Activated CD8-positive, alpha-beta T cell treated with anti-CD3 and anti-CD28 coated beads for 36 hours (primary cell): ENCODE measurements around the gene CYTH2. TPM values are rescaled to one million over a fixed set of nuclear protein-coding genes. Genes with fewer than 3 reads are reported as not detected.
A peak's percentile ranks its signal among the peaks of the same experiment; 100 is the strongest.

ENCODE experiments used
- ATAC-seq: fragments of 200-7000 bp; cut with Tn5 transposase; one replicate; pipeline ENCODE4 v1.10.0; 2021; ENCODE audit warnings: mild to moderate bottlenecking, moderate library complexity
- CTCF ChIA-PET: fragments of 350-600 bp; sonication (Branson Sonifier 250); formaldehyde crosslinking; loops from one replicate; lab custom pipeline; 2021; ENCODE audit warnings: antibody characterized with exemption; lab: Charles Lee
- POLR2A ChIA-PET: fragments of 350-600 bp; sonication (Branson Sonifier 250); formaldehyde crosslinking; loops from one replicate; lab custom pipeline; 2021; ENCODE audit warnings: antibody characterized with exemption; lab: Charles Lee
- DNase-seq: peaks from one replicate; pipeline ENCODE4 v3.0.0-alpha.2; 2020
- H3K27ac Mint-ChIP-seq: one replicate; pipeline ENCODE4 v1.8.0; 2021; ENCODE audit warnings: mild to moderate bottlenecking, mixed read lengths
- H3K27me3 Mint-ChIP-seq: one replicate; pipeline ENCODE4 v1.8.0; 2021; ENCODE audit warnings: mixed read lengths
- H3K36me3 Mint-ChIP-seq: one replicate; pipeline ENCODE4 v1.8.0; 2021; ENCODE audit warnings: low read depth, mixed read lengths
- H3K4me1 Mint-ChIP-seq: one replicate; pipeline ENCODE4 v1.8.0; 2021; ENCODE audit warnings: low read depth, mixed read lengths
- H3K4me3 Mint-ChIP-seq: one replicate; pipeline ENCODE4 v1.8.0; 2021; ENCODE audit warnings: mild to moderate bottlenecking, moderate library complexity, mixed read lengths
- H3K9me3 Mint-ChIP-seq: one replicate; pipeline ENCODE4 v1.8.0; 2021; ENCODE audit warnings: mixed read lengths
- CTCF ChIP-seq: fragments of 200-600 bp; IDR thresholded peaks from one replicate; pipeline ENCODE4 v1.8.0; 2022; ENCODE audit warnings: antibody characterized with exemption, mild to moderate bottlenecking
- intact Hi-C: fragments of 100-400 bp; cut with micrococcal nuclease; formaldehyde crosslinking; loops from one replicate; pipeline ENCODE4 v1.10.0; 2022
- total RNA-seq, 2 experiments: library from RNA; stranded (reverse); gene quantifications; one replicate each; pipeline ENCODE4 v1.2.3, GENCODE V29; 2021

CYTH2 gene
- total RNA-seq, 2 experiments from 2014 or later = 23.8 to 24.5 TPM

- POLR2A ChIA-PET = interaction anchor here (1.0 kb wide), 1 partner anchor 10 kb away, joined by 3 read pairs; no protein-coding TSS in a partner anchor
- ATAC-seq (no peak), DNase-seq (no peak)
- no peaks in the 10 kb centered on the region for H3K4me1 Mint-ChIP-seq
- CTCF ChIA-PET = no interaction called here
- TF ChIP-seq CTCF = no peak
- H3K27me3 Mint-ChIP-seq = no peaks in the 10 kb centered on the region
- intact Hi-C loops = loop anchor here (10.0 kb wide), 1 partner anchor 97 kb away; the partner anchor contains the start of genes SYNGR4 and TMEM143
- no peaks in the 10 kb centered on the region for H3K9me3 Mint-ChIP-seq
- H3K36me3 Mint-ChIP-seq = peaks cover 23% of the 10 kb centered on the region
- H3K4me3 Mint-ChIP-seq = no peak overlapping the region
- no peak overlapping the region for H3K27ac Mint-ChIP-seq
These were observed 7.6 kb upstream of the CYTH2 start for GRCh38 chr19:48461651-48461981.

- Mint-ChIP-seq H3K27ac (no peak overlapping the region), H3K9me3 (no peaks in the 10 kb centered on the region), H3K4me3 (no peak overlapping the region), H3K4me1 (no peaks in the 10 kb centered on the region), H3K36me3 (peaks cover 20% of the 10 kb centered on the region), H3K27me3 (no peaks in the 10 kb centered on the region)
- no peak for TF ChIP-seq CTCF
- ChIA-PET CTCF (no interaction called here), POLR2A (interaction anchor here (1.0 kb wide), 1 partner anchor 10 kb away, joined by 3 read pairs; no protein-coding TSS in a partner anchor)
- intact Hi-C loops = loop anchor here (10.0 kb wide), 1 partner anchor 97 kb away; the partner anchor contains the start of genes SYNGR4 and TMEM143
- ATAC-seq (peak; percentile 71), DNase-seq (peak; percentile 31)
These were observed 7.0 kb upstream of the CYTH2 start for GRCh38 chr19:48461982-48462655.

GRCh38 chr19:48465215-48465614, 4.0 kb upstream of the CYTH2 start:
- Mint-ChIP-seq H3K27ac (no peak overlapping the region), H3K36me3 (peaks cover 4% of the 10 kb centered on the region), H3K9me3 (no peaks in the 10 kb centered on the region), H3K27me3 (no peaks in the 10 kb centered on the region), H3K4me1 (peaks cover 11% of the 10 kb centered on the region), H3K4me3 (no peak overlapping the region)
- no peak for TF ChIP-seq CTCF
- POLR2A ChIA-PET = no interaction called here
- CTCF ChIA-PET = interaction anchor here (0.9 kb wide), 1 partner anchor 24 kb away, joined by 3 read pairs; no protein-coding TSS in a partner anchor
- intact Hi-C loops = loop anchor here (10.0 kb wide), 1 partner anchor 100 kb away; the partner anchor contains the start of genes SYNGR4 and TMEM143
- DNase-seq (no peak), ATAC-seq (no peak)

GRCh38 chr19:48466561-48467325, 2.4 kb upstream of the CYTH2 start:
- ChIA-PET POLR2A (interaction anchor here (1.0 kb wide), 2 partner anchors 9 to 13 kb away, joined by 3 read pairs; no protein-coding TSS in a partner anchor), CTCF (interaction anchor here (1.5 to 1.8 kb wide), 2 partner anchors 23 to 76 kb away, joined by 5 to 6 read pairs; partner anchors contain the start of gene KDELR1)
- intact Hi-C loops = loop anchor here (10.0 kb wide), 1 partner anchor 102 kb away; the partner anchor contains the start of genes SYNGR4 and TMEM143

More at GRCh38 chr19:48466561-48467325, 2.4 kb upstream of the CYTH2 start:
- no peak overlapping the region for H3K4me3 Mint-ChIP-seq
- H3K9me3 Mint-ChIP-seq = no peaks in the 10 kb centered on the region
- peaks cover 17% of the 10 kb centered on the region for H3K4me1 Mint-ChIP-seq
- no peak for DNase-seq
- peaks cover 7% of the 10 kb centered on the region for H3K36me3 Mint-ChIP-seq
- no peak for ATAC-seq
- H3K27ac Mint-ChIP-seq = no peak overlapping the region
- H3K27me3 Mint-ChIP-seq = no peaks in the 10 kb centered on the region
- no peak for TF ChIP-seq CTCF
